Measurements from ENCODE around the gene AGBL2. TPM values are rescaled to one million over a fixed set of nuclear protein-coding genes. Genes with fewer than 3 reads are reported as not detected.

The AGBL2 gene
- total and polyA plus RNA-seq, 9 of the 15 experiments (the other 6 are each of a cell fraction or from before 2014, with no cell fraction given), result 0.57 to 6.5 (median 1.3) TPM

- Histone ChIP-seq H3K4me2 (ENCODE audit: insufficient read depth, low read length) (peak overlapping the region; percentile 6; the same call in 1 of the 2 replicates), H3K9ac (ENCODE audit: insufficient read depth in 1 of 2, low read depth in 2 of 2, low read length in 2 of 2) (peak overlapping the region in 1 of 2 experiments; percentile 32; a peak in 1 of 4 replicates), H3K9me3 (replicated peaks; ENCODE audit: control insufficient read depth, insufficient read depth, low read depth, low read length) (no peaks in the 10 kb centered on the region), H3K4me1 (replicated peaks in 1 of 2; ENCODE audit: control insufficient read depth in 2 of 2, insufficient read depth in 2 of 2, low read length in 2 of 2) (peaks cover 5 to 16% of the 10 kb centered on the region in 2 experiments; a peak in 4 of 5 replicates), H4K20me1 (replicated peaks; ENCODE audit: control insufficient read depth, insufficient read depth, low read length) (no peaks in the 10 kb centered on the region), H2AFZ (ENCODE audit: low read depth, low read length) (peak overlapping the region; percentile 88), H3K27me3 (ENCODE audit: control insufficient read depth in 2 of 2, insufficient read depth in 2 of 2, low read length in 2 of 2) (no peaks in the 10 kb centered on the region), H3K79me2 (ENCODE audit: control insufficient read depth, insufficient read depth, low read length) (no peaks in the 10 kb centered on the region), H3K36me3 (ENCODE audit: control insufficient read depth, insufficient read depth, low read length) (no peaks in the 10 kb centered on the region), H3K9me1 (ENCODE audit: control insufficient read depth, insufficient read depth, low read length) (no peaks in the 10 kb centered on the region), H3K4me3 (no peak overlapping the region), H3K27ac (ENCODE audit: extremely low read depth, low read depth, low read length) (peak overlapping the region; percentile 71)
- WGBS (ENCODE audit: insufficient coverage, low coverage, missing lambda C conversion rate), result 32% methylated on average over 5 of the region's 5 CpGs
- peak; percentile 94 for FAIRE-seq
- ATAC-seq, result peak; percentile 79
- in situ Hi-C loops (cut with MboI), result no loop called here
- intact Hi-C loops (cut with micrococcal nuclease), result no loop called here
- no TSS peak for BruUV-seq (replicated peaks)
- ChIA-PET POLR2A (interaction anchor here (0.6 to 1.7 kb wide), 3 partner anchors 13 to 30 kb away, joined by 3 to 5 read pairs (median 3); no protein-coding TSS in a partner anchor), CTCF (ENCODE audit: low intra/inter-chr PET ratio) (no interaction called here)
- DNase-seq (ENCODE audit: extremely low read depth in 1 of 4, low spot score in 3 of 4), result peak in 1 of 4 experiments; percentile 82
- TF ChIP-seq BRF1 (IDR thresholded peaks at IDR 0.05; ENCODE audit: borderline replicate concordance, extremely low read depth, insufficient read length) (no peak), IRF9 (tag; IDR thresholded peaks at IDR 0.05) (no peak), CAMTA2 (CRISPR knock-in tag; conservative IDR thresholded peaks at IDR 0.05) (no peak), ZNF121 (CRISPR knock-in tag; conservative IDR thresholded peaks at IDR 0.05) (peak; percentile 86; the same call in 1 of the 2 replicates), ZNF785 (CRISPR knock-in tag; IDR thresholded peaks at IDR 0.05) (no peak), CHAMP1 (IDR thresholded peaks at IDR 0.05) (peak; percentile 82; the same call in 1 of the 2 replicates), SMARCA4 (IDR thresholded peaks at IDR 0.05) (peak; percentile 91), NUFIP1 (IDR thresholded peaks at IDR 0.05; ENCODE audit: partially characterized antibody) (peak; percentile 19), SETDB1 (IDR thresholded peaks at IDR 0.05; ENCODE audit: low read length) (no peak), BACH1 (tag; IDR thresholded peaks at IDR 0.05) (no peak), E4F1 (CRISPR knock-in tag; IDR thresholded peaks at IDR 0.05; ENCODE audit: borderline replicate concordance) (no peak), SLC30A9 (CRISPR knock-in tag; IDR thresholded peaks at IDR 0.05) (no peak)
- TF ChIP-seq, protein P1, sequence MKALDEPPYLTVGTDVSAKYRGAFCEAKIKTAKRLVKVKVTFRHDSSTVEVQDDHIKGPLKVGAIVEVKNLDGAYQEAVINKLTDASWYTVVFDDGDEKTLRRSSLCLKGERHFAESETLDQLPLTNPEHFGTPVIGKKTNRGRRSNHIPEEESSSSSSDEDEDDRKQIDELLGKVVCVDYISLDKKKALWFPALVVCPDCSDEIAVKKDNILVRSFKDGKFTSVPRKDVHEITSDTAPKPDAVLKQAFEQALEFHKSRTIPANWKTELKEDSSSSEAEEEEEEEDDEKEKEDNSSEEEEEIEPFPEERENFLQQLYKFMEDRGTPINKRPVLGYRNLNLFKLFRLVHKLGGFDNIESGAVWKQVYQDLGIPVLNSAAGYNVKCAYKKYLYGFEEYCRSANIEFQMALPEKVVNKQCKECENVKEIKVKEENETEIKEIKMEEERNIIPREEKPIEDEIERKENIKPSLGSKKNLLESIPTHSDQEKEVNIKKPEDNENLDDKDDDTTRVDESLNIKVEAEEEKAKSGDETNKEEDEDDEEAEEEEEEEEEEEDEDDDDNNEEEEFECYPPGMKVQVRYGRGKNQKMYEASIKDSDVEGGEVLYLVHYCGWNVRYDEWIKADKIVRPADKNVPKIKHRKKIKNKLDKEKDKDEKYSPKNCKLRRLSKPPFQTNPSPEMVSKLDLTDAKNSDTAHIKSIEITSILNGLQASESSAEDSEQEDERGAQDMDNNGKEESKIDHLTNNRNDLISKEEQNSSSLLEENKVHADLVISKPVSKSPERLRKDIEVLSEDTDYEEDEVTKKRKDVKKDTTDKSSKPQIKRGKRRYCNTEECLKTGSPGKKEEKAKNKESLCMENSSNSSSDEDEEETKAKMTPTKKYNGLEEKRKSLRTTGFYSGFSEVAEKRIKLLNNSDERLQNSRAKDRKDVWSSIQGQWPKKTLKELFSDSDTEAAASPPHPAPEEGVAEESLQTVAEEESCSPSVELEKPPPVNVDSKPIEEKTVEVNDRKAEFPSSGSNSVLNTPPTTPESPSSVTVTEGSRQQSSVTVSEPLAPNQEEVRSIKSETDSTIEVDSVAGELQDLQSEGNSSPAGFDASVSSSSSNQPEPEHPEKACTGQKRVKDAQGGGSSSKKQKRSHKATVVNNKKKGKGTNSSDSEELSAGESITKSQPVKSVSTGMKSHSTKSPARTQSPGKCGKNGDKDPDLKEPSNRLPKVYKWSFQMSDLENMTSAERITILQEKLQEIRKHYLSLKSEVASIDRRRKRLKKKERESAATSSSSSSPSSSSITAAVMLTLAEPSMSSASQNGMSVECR (CRISPR knock-in tag; IDR thresholded peaks at IDR 0.05), result no peak
Observed at GRCh38 chr11:47672283-47672730, 42.9 kb downstream of the AGBL2 start.

Measured in K562 (cell line).